H1 (cell line): ENCODE data around the gene FGF14. TPM values are rescaled to one million over a fixed set of nuclear protein-coding genes. Genes with fewer than 3 reads are reported as not detected.
A peak's percentile ranks its signal among the peaks of the same experiment; 100 is the strongest.

ENCODE experiments used
- SIN3A ChIP-seq, 2 experiments: IDR thresholded peaks in 1 of 2; conservative IDR thresholded peaks in 1 of 2; 2 replicates each; pipeline ENCODE4 v1.6.1; 2011 to 2012; ENCODE audit warnings: low read length in 2 of 2, improper control_type of control experiment in 1 of 2, low read depth in 1 of 2, mild to moderate bottlenecking in 1 of 2
- polyA plus RNA-seq, 7 experiments: library from polyadenylated mRNA; depleted of rRNA in 3 of 7; stranded (reverse) in 5 of 7; unstranded in 2 of 7; fragments of >200 nt in 5 of 7; fragments of 200-250 nt in 2 of 7; gene quantifications; 1 replicate in 5 of 7; 2 replicates in 1 of 7; 4 replicates in 1 of 7; pipeline versions ENCODE4 v1.2.1 to v1.2.3, GENCODE V29; 2011 to 2013; ENCODE audit warnings: missing spikeins in 2 of 7, mixed read lengths in 2 of 7
- total RNA-seq: library from RNA; stranded (reverse); fragmentation: NEBNext Ultra II Directional; extraction: Animal tissue kit (Norgen Biotek cat#: 25700); gene quantifications from 2 replicates; pipeline ENCODE4 v1.2.1, GENCODE V29; 2021

The FGF14 gene
- total and polyA plus RNA-seq, 2 of the 8 experiments (the other 6 are each of a cell fraction or from before 2014, with no cell fraction given): 0.05 to 0.58 TPM

DNA sequence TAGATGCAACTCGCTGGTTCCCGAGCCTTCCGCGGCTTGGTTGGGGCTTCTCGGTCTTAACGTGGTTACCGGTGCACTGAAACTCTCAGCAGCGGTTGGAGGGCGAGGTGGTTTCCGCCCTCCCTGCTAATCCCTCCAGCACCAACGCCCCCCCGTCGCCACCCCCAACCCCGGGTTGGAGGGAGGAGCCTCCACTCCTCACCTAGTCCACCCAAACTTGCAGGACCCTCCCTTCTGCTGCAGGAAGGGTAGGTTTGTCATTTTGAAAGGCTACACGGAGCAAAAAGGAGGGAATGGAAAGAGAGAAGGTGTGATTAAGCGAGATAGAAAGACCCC lies 484.4 kb downstream of the FGF14 start (continued):
- TF ChIP-seq SIN3A (conservative IDR thresholded peaks at IDR 0.05 in 1 of 2, IDR thresholded peaks at IDR 0.05 in 1 of 2; ENCODE audit: low read depth in 1 of 2, low read length in 2 of 2): 0 out of 4 replicates have a peak, but pooled peaks of 1 of the 2 experiments have one; percentile 32
- TF ChIP-seq, all 59 proteins: peak for 4
